Heart left ventricle (tissue), 13 donors: ENCODE measurements around the gene SYNM.

Source experiments
- CTCF ChIP-seq, 12 donors: fragments of 200-600 bp; sonication (generic) in 4 of 12; IDR thresholded peaks; one replicate each; pipeline versions ENCODE4 v1.5.0 to v1.8.0; 2018 to 2022; ENCODE audit warnings: antibody characterized with exemption in 12 of 12, mild to moderate bottlenecking in 5 of 12
- POLR2A ChIP-seq, 2 donors: fragments of 450-650 bp; IDR thresholded peaks; one replicate each; pipeline ENCODE4 v1.6.1; 2017; ENCODE audit warnings: antibody characterized with exemption in 2 of 2, mild to moderate bottlenecking in 2 of 2, moderate library complexity in 2 of 2
- donor health status: ischemic (EF 13 %, LVEDD 7.1; RV severe dilation, severe dysfunction).
- donor health status: DM: no; HTN: yes; CAD: no.
- donor health status: DM: no; HTN: no; CAD: no.
- donor health status: ischemic (EF 25% LVEDD 6.9; RV normal size, moderate dysfunction).
- donor health status: ischemic (EF 25% LVEDD 5.7; RV mildly dilated, moderate dysfunction).
- donor health status: ischemic (EF 35%, LVEDD 5.7; RV mildly dilated, moderate dysfunction).
- donor health status: nonischemic (EF 11% LVEDD 7.7; RV severe dilation, severe dysfunction).
- donor health status: DM: yes; HTN: yes; CAD: no.
- donor health status: PGD.
- donor health status: ischemic (EF 29% LVEDD 5.4; RV normal size, mild dysfunction).
- donor health status: nonischemic (EF 23%, LVEDD 6.1; RV moderate dilation, normal function).

GRCh38 chr15:99132122-99132521, 27.2 kb downstream of the SYNM start:
- no peak for TF ChIP-seq CTCF (IDR thresholded peaks at IDR 0.05)
- no peak for TF ChIP-seq POLR2A (IDR thresholded peaks at IDR 0.05)
